Measurements from ENCODE around the gene FHL2. TPM values are rescaled to one million over a fixed set of nuclear protein-coding genes. Genes with fewer than 3 reads are reported as not detected.

FHL2 gene
- total and polyA plus RNA-seq, 9 of the 15 experiments (the other 6 are each of a cell fraction or from before 2014, with no cell fraction given) = 7.5 to 33.1 (median 23.9) TPM

DNA sequence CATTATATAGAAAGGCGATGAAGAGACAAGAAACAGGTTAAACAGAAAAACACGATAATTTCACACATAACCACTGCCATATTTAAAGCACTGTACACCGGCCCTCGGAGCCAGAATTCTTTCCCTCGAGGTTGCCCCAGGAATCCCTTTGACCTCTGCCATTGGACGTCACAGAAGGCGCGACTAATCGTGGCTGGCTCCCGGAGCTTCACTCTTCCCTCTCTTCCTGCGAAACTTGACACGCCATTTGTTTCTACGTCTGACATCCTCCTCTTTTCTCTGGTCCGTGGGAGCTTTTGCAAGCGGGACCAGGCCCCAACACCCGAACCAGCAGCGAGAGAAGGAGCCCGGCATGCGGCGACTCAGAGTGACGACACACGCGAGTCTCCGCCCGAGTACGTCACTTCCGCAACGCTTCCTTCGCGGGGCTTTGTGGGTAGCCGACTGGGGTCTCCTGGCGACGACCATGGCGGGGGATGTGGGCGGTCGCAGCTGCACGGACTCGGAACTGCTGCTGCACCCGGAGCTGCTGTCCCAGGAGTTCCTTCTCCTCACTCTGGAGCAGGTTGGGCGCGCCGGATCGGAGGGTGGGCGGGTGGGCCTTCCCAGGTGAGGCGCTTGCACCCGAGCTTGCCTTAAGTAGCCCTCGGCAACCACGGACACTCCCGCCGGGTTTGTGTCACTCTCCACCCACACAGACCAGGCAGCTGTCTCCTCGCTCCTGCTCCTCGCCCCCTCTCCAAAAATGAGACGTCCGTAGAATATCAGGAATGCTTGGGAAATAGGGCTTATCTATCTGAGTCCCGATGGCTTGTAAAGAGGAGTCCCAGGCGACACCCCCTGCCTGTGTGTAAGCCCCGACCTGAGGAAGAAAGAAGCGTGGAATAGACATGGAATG is 61.5 kb downstream of the FHL2 start, which contains the start of gene C2orf49 (continued):
- TF ChIP-seq, protein P1, sequence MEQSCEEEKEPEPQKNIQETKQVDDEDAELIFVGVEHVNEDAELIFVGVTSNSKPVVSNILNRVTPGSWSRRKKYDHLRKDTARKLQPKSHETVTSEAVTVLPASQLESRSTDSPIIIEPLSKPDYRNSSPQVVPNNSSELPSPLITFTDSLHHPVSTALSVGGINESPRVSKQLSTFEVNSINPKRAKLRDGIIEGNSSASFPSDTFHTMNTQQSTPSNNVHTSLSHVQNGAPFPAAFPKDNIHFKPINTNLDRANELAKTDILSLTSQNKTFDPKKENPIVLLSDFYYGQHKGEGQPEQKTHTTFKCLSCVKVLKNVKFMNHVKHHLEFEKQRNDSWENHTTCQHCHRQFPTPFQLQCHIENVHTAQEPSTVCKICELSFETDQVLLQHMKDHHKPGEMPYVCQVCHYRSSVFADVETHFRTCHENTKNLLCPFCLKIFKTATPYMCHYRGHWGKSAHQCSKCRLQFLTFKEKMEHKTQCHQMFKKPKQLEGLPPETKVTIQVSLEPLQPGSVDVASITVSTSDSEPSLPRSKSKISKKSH (CRISPR knock-in tag; IDR thresholded peaks at IDR 0.05) = no peak
- TF ChIP-seq NR3C1 (CRISPR knock-in tag; IDR thresholded peaks at IDR 0.05) = no peak
- TF ChIP-seq, protein P2, sequence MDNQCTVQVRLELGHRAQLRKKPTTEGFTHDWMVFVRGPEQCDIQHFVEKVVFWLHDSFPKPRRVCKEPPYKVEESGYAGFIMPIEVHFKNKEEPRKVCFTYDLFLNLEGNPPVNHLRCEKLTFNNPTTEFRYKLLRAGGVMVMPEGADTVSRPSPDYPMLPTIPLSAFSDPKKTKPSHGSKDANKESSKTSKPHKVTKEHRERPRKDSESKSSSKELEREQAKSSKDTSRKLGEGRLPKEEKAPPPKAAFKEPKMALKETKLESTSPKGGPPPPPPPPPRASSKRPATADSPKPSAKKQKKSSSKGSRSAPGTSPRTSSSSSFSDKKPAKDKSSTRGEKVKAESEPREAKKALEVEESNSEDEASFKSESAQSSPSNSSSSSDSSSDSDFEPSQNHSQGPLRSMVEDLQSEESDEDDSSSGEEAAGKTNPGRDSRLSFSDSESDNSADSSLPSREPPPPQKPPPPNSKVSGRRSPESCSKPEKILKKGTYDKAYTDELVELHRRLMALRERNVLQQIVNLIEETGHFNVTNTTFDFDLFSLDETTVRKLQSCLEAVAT (IDR thresholded peaks at IDR 0.05) = peak in 1 of 2 experiments; percentile 94; a peak in 2 of 4 replicates
- TF ChIP-seq ETV6 (IDR thresholded peaks at IDR 0.05; ENCODE audit: borderline replicate concordance in 1 of 2, low read depth in 2 of 2, low read length in 1 of 2) = no peak
- no peak for TF ChIP-seq ETV6 (CRISPR knock-in tag; IDR thresholded peaks at IDR 0.05; ENCODE audit: borderline replicate concordance)
- TF ChIP-seq XRCC3 (IDR thresholded peaks at IDR 0.05) = no peak
- TF ChIP-seq, protein P3, sequence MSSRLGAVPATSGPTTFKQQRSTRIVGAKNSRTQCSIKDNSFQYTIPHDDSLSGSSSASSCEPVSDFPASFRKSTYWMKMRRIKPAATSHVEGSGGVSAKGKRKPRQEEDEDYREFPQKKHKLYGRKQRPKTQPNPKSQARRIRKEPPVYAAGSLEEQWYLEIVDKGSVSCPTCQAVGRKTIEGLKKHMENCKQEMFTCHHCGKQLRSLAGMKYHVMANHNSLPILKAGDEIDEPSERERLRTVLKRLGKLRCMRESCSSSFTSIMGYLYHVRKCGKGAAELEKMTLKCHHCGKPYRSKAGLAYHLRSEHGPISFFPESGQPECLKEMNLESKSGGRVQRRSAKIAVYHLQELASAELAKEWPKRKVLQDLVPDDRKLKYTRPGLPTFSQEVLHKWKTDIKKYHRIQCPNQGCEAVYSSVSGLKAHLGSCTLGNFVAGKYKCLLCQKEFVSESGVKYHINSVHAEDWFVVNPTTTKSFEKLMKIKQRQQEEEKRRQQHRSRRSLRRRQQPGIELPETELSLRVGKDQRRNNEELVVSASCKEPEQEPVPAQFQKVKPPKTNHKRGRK (tag; IDR thresholded peaks at IDR 0.05) = no peak
- TF ChIP-seq ZNF699 (CRISPR knock-in tag; IDR thresholded peaks at IDR 0.05; ENCODE audit: insufficient replicate concordance) = no peak
- TF ChIP-seq MAZ (CRISPR knock-in tag; conservative IDR thresholded peaks at IDR 0.05 in 1 of 2, IDR thresholded peaks at IDR 0.05 in 1 of 2) = peak; percentile 68 to 73; a peak in 3 of 4 replicates
- no peak for TF ChIP-seq ZNF696 (CRISPR knock-in tag; conservative IDR thresholded peaks at IDR 0.05)
- no peak for TF ChIP-seq PRPF4 (IDR thresholded peaks at IDR 0.05; ENCODE audit: insufficient read depth, low read depth, low read length, poor library complexity, severe bottlenecking)
- TF ChIP-seq TGIF2 (CRISPR knock-in tag; IDR thresholded peaks at IDR 0.05) = no peak
- TF ChIP-seq ATF7 (IDR thresholded peaks at IDR 0.05) = peak; percentile 90
- TF ChIP-seq SMAD1 (IDR thresholded peaks at IDR 0.05; ENCODE audit: low read depth, low read length, partially characterized antibody) = no peak
- TF ChIP-seq ZKSCAN3 (CRISPR knock-in tag; IDR thresholded peaks at IDR 0.05) = no peak
- TF ChIP-seq, protein P4, sequence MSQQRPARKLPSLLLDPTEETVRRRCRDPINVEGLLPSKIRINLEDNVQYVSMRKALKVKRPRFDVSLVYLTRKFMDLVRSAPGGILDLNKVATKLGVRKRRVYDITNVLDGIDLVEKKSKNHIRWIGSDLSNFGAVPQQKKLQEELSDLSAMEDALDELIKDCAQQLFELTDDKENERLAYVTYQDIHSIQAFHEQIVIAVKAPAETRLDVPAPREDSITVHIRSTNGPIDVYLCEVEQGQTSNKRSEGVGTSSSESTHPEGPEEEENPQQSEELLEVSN (IDR thresholded peaks at IDR 0.05; ENCODE audit: borderline replicate concordance in 1 of 2, extremely low read depth in 1 of 2, insufficient read depth in 1 of 2, insufficient read length in 1 of 2, low read depth in 1 of 2, low read length in 1 of 2, poor library complexity in 1 of 2, severe bottlenecking in 1 of 2) = no peak
- TF ChIP-seq, protein P5, sequence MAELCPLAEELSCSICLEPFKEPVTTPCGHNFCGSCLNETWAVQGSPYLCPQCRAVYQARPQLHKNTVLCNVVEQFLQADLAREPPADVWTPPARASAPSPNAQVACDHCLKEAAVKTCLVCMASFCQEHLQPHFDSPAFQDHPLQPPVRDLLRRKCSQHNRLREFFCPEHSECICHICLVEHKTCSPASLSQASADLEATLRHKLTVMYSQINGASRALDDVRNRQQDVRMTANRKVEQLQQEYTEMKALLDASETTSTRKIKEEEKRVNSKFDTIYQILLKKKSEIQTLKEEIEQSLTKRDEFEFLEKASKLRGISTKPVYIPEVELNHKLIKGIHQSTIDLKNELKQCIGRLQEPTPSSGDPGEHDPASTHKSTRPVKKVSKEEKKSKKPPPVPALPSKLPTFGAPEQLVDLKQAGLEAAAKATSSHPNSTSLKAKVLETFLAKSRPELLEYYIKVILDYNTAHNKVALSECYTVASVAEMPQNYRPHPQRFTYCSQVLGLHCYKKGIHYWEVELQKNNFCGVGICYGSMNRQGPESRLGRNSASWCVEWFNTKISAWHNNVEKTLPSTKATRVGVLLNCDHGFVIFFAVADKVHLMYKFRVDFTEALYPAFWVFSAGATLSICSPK (IDR thresholded peaks at IDR 0.05; ENCODE audit: borderline replicate concordance) = no peak
- peak; percentile 19 for TF ChIP-seq KDM5B (IDR thresholded peaks at IDR 0.05; ENCODE audit: insufficient replicate concordance, low read depth, low read length)
